Upper lobe of right lung (tissue), 1 donor: ENCODE data around the gene NAPSA. TPM values are rescaled to one million over a fixed set of nuclear protein-coding genes. Genes with fewer than 3 reads are reported as not detected.

Source experiments
- ATAC-seq: fragments of 200-7000 bp; cut with Tn5 transposase; one replicate; pipeline ENCODE4 v1.9.1; 2020; ENCODE audit warnings: mild to moderate bottlenecking, moderate library complexity
- DNase-seq: peaks from one replicate; pipeline ENCODE4 v3.0.0-alpha.2; 2020
- H3K27ac ChIP-seq: fragments of 200-600 bp; one replicate; pipeline ENCODE4 v1.8.0; 2022
- H3K27me3 ChIP-seq: fragments of 200-600 bp; one replicate; pipeline ENCODE4 v1.8.0; 2022; ENCODE audit warnings: mild to moderate bottlenecking
- H3K36me3 ChIP-seq: fragments of 200-600 bp; one replicate; pipeline ENCODE4 v1.8.0; 2022
- H3K4me1 ChIP-seq: fragments of 200-600 bp; one replicate; pipeline ENCODE4 v1.8.0; 2022
- H3K4me3 ChIP-seq: fragments of 200-600 bp; one replicate; pipeline ENCODE4 v1.8.0; 2022; ENCODE audit warnings: mild to moderate bottlenecking
- H3K9me3 ChIP-seq: fragments of 200-600 bp; one replicate; pipeline ENCODE4 v1.8.0; 2022
- CTCF ChIP-seq: fragments of 200-600 bp; IDR thresholded peaks from one replicate; pipeline ENCODE4 v1.8.0; 2022; ENCODE audit warnings: antibody characterized with exemption
- intact Hi-C: fragments of 100-400 bp; cut with DNase I; formaldehyde crosslinking; loops from one replicate; pipeline ENCODE4 v1.11.0; 2022
- total RNA-seq: library from RNA; stranded (reverse); fragmentation: NEBNext Ultra II Directional; extraction: Animal tissue kit (Norgen Biotek cat#: 25700); gene quantifications from one replicate; pipeline ENCODE4 v1.2.1, GENCODE V29; 2021
- donor health status: DM: no; HTN: yes; CAD: no; lungs with severe emphysema.

NAPSA gene
- total RNA-seq, 1 donor from 2014 or later: 1,895 TPM

- H3K36me3 ChIP-seq: no peaks in the 10 kb centered on the region
- peak overlapping the region; percentile 46 for H3K4me3 ChIP-seq
- intact Hi-C loops: no loop called here
- peak; percentile 79 for DNase-seq
- H3K4me1 ChIP-seq: peaks cover 31% of the 10 kb centered on the region
- peaks cover 10% of the 10 kb centered on the region for H3K27me3 ChIP-seq
- no peak for ATAC-seq
- TF ChIP-seq CTCF: no peak
- H3K27ac ChIP-seq: no peak overlapping the region
- no peaks in the 10 kb centered on the region for H3K9me3 ChIP-seq
Measured at GRCh38 chr19:50328224-50328872, 37.1 kb downstream of the NAPSA start.

- H3K36me3 ChIP-seq: no peaks in the 10 kb centered on the region
- ATAC-seq (no peak), DNase-seq (peak; percentile 51)
- H3K27ac ChIP-seq: no peak overlapping the region
- peaks cover 10% of the 10 kb centered on the region for H3K27me3 ChIP-seq
- intact Hi-C loops: no loop called here
- peaks cover 25% of the 10 kb centered on the region for H3K4me1 ChIP-seq
- H3K9me3 ChIP-seq: no peaks in the 10 kb centered on the region
- peak overlapping the region; percentile 14 for H3K4me3 ChIP-seq
- TF ChIP-seq CTCF: no peak
Measured at GRCh38 chr19:50327461-50328223, 37.8 kb downstream of the NAPSA start.

- Histone ChIP-seq H3K4me1 (peaks cover 20% of the 10 kb centered on the region), H3K27me3 (peaks cover 10% of the 10 kb centered on the region), H3K9me3 (no peaks in the 10 kb centered on the region), H3K4me3 (no peak overlapping the region), H3K27ac (no peak overlapping the region), H3K36me3 (no peaks in the 10 kb centered on the region)
- ATAC-seq: no peak
- TF ChIP-seq CTCF: no peak
- DNase-seq: no peak
- intact Hi-C loops: no loop called here
Measured at GRCh38 chr19:50327013-50327412, 38.4 kb downstream of the NAPSA start.

- H3K9me3 ChIP-seq: no peaks in the 10 kb centered on the region
- DNase-seq (peak; percentile 70), ATAC-seq (no peak)
- intact Hi-C loops: no loop called here
- no peak overlapping the region for H3K27ac ChIP-seq
- H3K4me3 ChIP-seq: peak overlapping the region; percentile 8
- H3K4me1 ChIP-seq: peaks cover 14% of the 10 kb centered on the region
- TF ChIP-seq CTCF: no peak
- H3K27me3 ChIP-seq: peaks cover 10% of the 10 kb centered on the region
- H3K36me3 ChIP-seq: no peaks in the 10 kb centered on the region
Measured at GRCh38 chr19:50326101-50326664, 39.3 kb downstream of the NAPSA start.

- Histone ChIP-seq H3K4me3 (no peak overlapping the region), H3K36me3 (no peaks in the 10 kb centered on the region), H3K27me3 (peaks cover 10% of the 10 kb centered on the region), H3K4me1 (peaks cover 14% of the 10 kb centered on the region), H3K9me3 (no peaks in the 10 kb centered on the region), H3K27ac (no peak overlapping the region)
- intact Hi-C loops: no loop called here
- no peak for TF ChIP-seq CTCF
- DNase-seq: peak; percentile 87
- ATAC-seq: peak; percentile 63
Measured at GRCh38 chr19:50325310-50326100, 39.9 kb downstream of the NAPSA start.
